HepG2 (cell line): Measurements from ENCODE around the gene IL18. TPM values are rescaled to one million over a fixed set of nuclear protein-coding genes. Genes with fewer than 3 reads are reported as not detected.

Experiments
- ATAC-seq: fragments of 200-7000 bp; cut with Tn5 transposase; 3 replicates; pipeline ENCODE4 v1.9.1; 2020; ENCODE audit warnings: mild to moderate bottlenecking, moderate library complexity
- BruUV-seq: library from RNA; stranded (reverse); fragments of 400-500 nt; replicated peaks from 2 replicates; lab custom pipeline; 2021; lab: Mats Ljungman, UMichigan
- CTCF ChIA-PET: fragments of 300-600 bp; formaldehyde crosslinking; extraction: SDS; loops from one replicate; lab custom pipeline; 2021; ENCODE audit warnings: low total read pairs, inconsistent platforms, low intra/inter-chr PET ratio; lab: Yijun Ruan, JAX
- POLR2A ChIA-PET: fragments of 350-600 bp; sonication (Branson Sonifier 250); formaldehyde crosslinking; loops from one replicate; lab custom pipeline; 2020; ENCODE audit warnings: antibody characterized with exemption, inconsistent platforms; lab: Yijun Ruan, JAX
- DNase-seq: peaks from one replicate; pipeline ENCODE4 v3.0.0-alpha.2; 2015; ENCODE audit warnings: low spot score
- FAIRE-seq: peaks from 3 replicates; lab custom pipeline; 2011; peaks lifted over from hg19 to GRCh38; lab: Jason Lieb, UNC
- H2AFZ ChIP-seq: one replicate; pipeline ENCODE4 v1.6.1; 2011; ENCODE audit warnings: low read length, inconsistent platforms
- H3K27ac ChIP-seq: fragments of 300-600 bp; 3 replicates; pipeline ENCODE4 v1.8.0; 2011; ENCODE audit warnings: mixed run types, mild to moderate bottlenecking, mixed read lengths, low read length, inconsistent platforms; ENCODE audit not compliant: insufficient read depth; ENCODE audit errors: extremely low read length
- H3K27me3 ChIP-seq, 2 experiments: fragments of 200-600 bp in 1 of 2; 2 replicates in 1 of 2; 3 replicates in 1 of 2; pipeline versions ENCODE4 v1.6.0 to v1.8.0; 2011; ENCODE audit warnings: low read length in 2 of 2, mild to moderate bottlenecking in 2 of 2, moderate library complexity in 2 of 2, inconsistent platforms in 1 of 2; ENCODE audit not compliant: insufficient read depth in 2 of 2, control insufficient read depth in 1 of 2
- H3K36me3 ChIP-seq, 2 experiments: fragments of 200-600 bp in 1 of 2; replicated peaks in 1 of 2; 2 replicates in 1 of 2; 3 replicates in 1 of 2; pipeline versions ENCODE4 v1.5.1 to v1.8.0; 2011; ENCODE audit warnings: low read length in 2 of 2, inconsistent platforms in 1 of 2; ENCODE audit not compliant: insufficient read depth in 2 of 2, control insufficient read depth in 1 of 2
- H3K4me1 ChIP-seq: 2 replicates; pipeline ENCODE4 v1.5.1; 2012; ENCODE audit warnings: low read length, inconsistent platforms; ENCODE audit not compliant: insufficient read depth
- H3K4me2 ChIP-seq: 2 replicates; pipeline ENCODE4 v1.6.0; 2011; ENCODE audit warnings: low read depth, low read length, inconsistent platforms
- H3K4me3 ChIP-seq, 3 experiments: fragments of 200-600 bp in 1 of 3; sonication (generic), shearing (Covaris generic) in 1 of 3; replicated peaks in 1 of 3; 2 replicates each; pipeline ENCODE4 v1.5.1; 2011 to 2016; ENCODE audit warnings: low read length in 3 of 3, inconsistent platforms in 2 of 3, low read depth in 2 of 3, mild to moderate bottlenecking in 2 of 3, control low read depth in 1 of 3, mixed read lengths in 1 of 3; ENCODE audit not compliant: insufficient read depth in 1 of 3
- H3K79me2 ChIP-seq: one replicate; pipeline ENCODE4 v1.6.1; 2011; ENCODE audit warnings: low read length, inconsistent platforms; ENCODE audit not compliant: insufficient read depth
- H3K9ac ChIP-seq: 2 replicates; pipeline ENCODE4 v1.6.0; 2011; ENCODE audit warnings: mild to moderate bottlenecking, low read depth, low read length, inconsistent platforms; ENCODE audit not compliant: insufficient read depth
- H3K9me3 ChIP-seq: 2 replicates; pipeline ENCODE4 v1.5.1; 2012; ENCODE audit warnings: mild to moderate bottlenecking, low read length
- H4K20me1 ChIP-seq: 2 replicates; pipeline ENCODE4 v1.6.0; 2011; ENCODE audit warnings: inconsistent platforms, mild to moderate bottlenecking, low read length, moderate library complexity; ENCODE audit not compliant: insufficient read depth
- EP300 ChIP-seq, 3 experiments: sonication (generic) in 1 of 3; formaldehyde crosslinking in 1 of 3; IDR thresholded peaks; 2 replicates each; pipeline versions ENCODE4 v1.5.1 to v1.6.1; 2011 to 2020; ENCODE audit warnings: low read depth in 2 of 3, low read length in 2 of 3, borderline replicate concordance in 1 of 3, improper control_type of control experiment in 1 of 3, mild to moderate bottlenecking in 1 of 3, missing genetic modification reagents in 1 of 3, moderate library complexity in 1 of 3
- ERF ChIP-seq: IDR thresholded peaks from 2 replicates; pipeline ENCODE4 v1.6.1; 2018; ENCODE audit warnings: missing biosample characterization, missing genetic modification reagents
- HINFP ChIP-seq: sonication (generic); formaldehyde crosslinking; IDR thresholded peaks from 2 replicates; pipeline ENCODE4 v1.4.0; 2020; ENCODE audit warnings: low read depth, mild to moderate bottlenecking, missing genetic modification reagents
- HMGA1 ChIP-seq: sonication (generic); formaldehyde crosslinking; conservative IDR thresholded peaks from 2 replicates; pipeline ENCODE4 v1.4.0; 2020; ENCODE audit warnings: missing genetic modification reagents
- YEATS4 ChIP-seq: sonication (generic); formaldehyde crosslinking; IDR thresholded peaks from 2 replicates; pipeline ENCODE4 v1.4.0; 2020; ENCODE audit warnings: missing genetic modification reagents, borderline replicate concordance
- ZFP36 ChIP-seq: fragments of 150-350 bp; IDR thresholded peaks from 2 replicates; pipeline ENCODE4 v1.6.1; 2018; ENCODE audit warnings: borderline replicate concordance, low read length, low read depth; ENCODE audit not compliant: partially characterized antibody
- ZFP62 ChIP-seq: sonication (generic); formaldehyde crosslinking; IDR thresholded peaks from 2 replicates; pipeline ENCODE4 v1.4.0; 2020; ENCODE audit warnings: missing genetic modification reagents
- ZNF18 ChIP-seq: sonication (generic); formaldehyde crosslinking; IDR thresholded peaks from 2 replicates; pipeline ENCODE4 v1.8.0; 2022; ENCODE audit warnings: mild to moderate bottlenecking, missing genetic modification reagents; ENCODE audit not compliant: insufficient replicate concordance
- ZNF407 ChIP-seq: sonication (generic); formaldehyde crosslinking; IDR thresholded peaks from one replicate; pipeline ENCODE4 v1.5.1; 2020; ENCODE audit warnings: mild to moderate bottlenecking, missing genetic modification reagents; ENCODE audit errors: not compliant biosample characterization
- ZNF672 ChIP-seq: sonication (generic); formaldehyde crosslinking; IDR thresholded peaks from 2 replicates; pipeline ENCODE4 v1.8.1; 2022; ENCODE audit warnings: missing genetic modification reagents
- ZNF749 ChIP-seq: sonication (generic); formaldehyde crosslinking; IDR thresholded peaks from 2 replicates; pipeline ENCODE4 v1.8.0; 2022; ENCODE audit warnings: mild to moderate bottlenecking, missing genetic modification reagents, moderate library complexity, borderline replicate concordance
- WGBS: methylation state at CpG from one replicate; pipeline ENCODE4 v1.1.6; 2017; ENCODE audit warnings: low lambda C conversion rate; 5-methylcytosine and 5-hydroxymethylcytosine counted together
- in situ Hi-C: cut with HindIII; loops from 2 replicates; pipeline ENCODE4 v1.10.0; 2017; ENCODE audit warnings: low pct_unique_long_range_greater_than_20kb; ENCODE audit not compliant: extremely low pct_ligation_motif_present
- intact Hi-C: fragments of 100-400 bp; cut with micrococcal nuclease; formaldehyde crosslinking; loops from one replicate; pipeline ENCODE4 v1.10.0; 2022; ENCODE audit not compliant: unreplicated experiment
- polyA plus RNA-seq, 8 experiments: library from polyadenylated mRNA; depleted of rRNA in 3 of 8; stranded (reverse) in 7 of 8; unstranded in 1 of 8; fragments of >200 nt; fragmentation: Illumina TruSeq in 4 of 8; extraction: Trizol in 4 of 8; gene quantifications; 2 replicates each; pipeline versions ENCODE4 v1.2.1 to v1.2.3, GENCODE V29; 2011 to 2016; ENCODE audit warnings: low read depth in 4 of 8, missing spikeins in 1 of 8, mixed read lengths in 1 of 8; ENCODE audit not compliant: insufficient read depth in 1 of 8
- total RNA-seq, 5 experiments: library from RNA; depleted of rRNA; stranded (reverse); fragments of >200 nt; fragmentation: Illumina TruSeq; extraction: Trizol; gene quantifications; 2 replicates each; pipeline ENCODE4 v1.2.3, GENCODE V29; 2016; ENCODE audit warnings: low read depth in 1 of 5

The IL18 gene
- total and polyA plus RNA-seq, 2 of the 13 experiments (the other 11 are each of a cell fraction or from before 2014, with no cell fraction given): 0.89 to 2.7 TPM

GRCh38 chr11:112212290-112212689 lies 48.4 kb upstream of the IL18 start (continued):
- TF ChIP-seq YEATS4 (CRISPR knock-in tag) (no peak), ZFP36 (no peak)

GRCh38 chr11:112211536-112211935 lies 47.6 kb upstream of the IL18 start:
- no peaks in the 10 kb centered on the region for H3K36me3 ChIP-seq
- no peak overlapping the region for H2AFZ ChIP-seq
- intact Hi-C loops (loop anchor here (10.0 kb wide), 1 partner anchor 1073 kb away; no protein-coding TSS in a partner anchor), in situ Hi-C loops (loop anchor here (10.0 kb wide), 1 partner anchor 343 kb away; no protein-coding TSS in a partner anchor)
- no peaks in the 10 kb centered on the region for H3K79me2 ChIP-seq
- WGBS: 42% methylated on average over 2 of the region's 2 CpGs
- H3K4me3 ChIP-seq: no peak overlapping the region
- DNase-seq (no peak), ATAC-seq (no peak), FAIRE-seq (no peak)
- BruUV-seq: no TSS peak
- H3K9ac ChIP-seq: no peak overlapping the region
- no peaks in the 10 kb centered on the region for H3K27me3 ChIP-seq
- H3K4me2 ChIP-seq: no peak overlapping the region
- H3K9me3 ChIP-seq: no peaks in the 10 kb centered on the region
- H3K27ac ChIP-seq: no peak overlapping the region
- ChIA-PET CTCF (no interaction called here), POLR2A (no interaction called here)
- no peaks in the 10 kb centered on the region for H4K20me1 ChIP-seq
- H3K4me1 ChIP-seq: peaks cover 11% of the 10 kb centered on the region
- TF ChIP-seq ZNF18 (no peak), ZNF672 (CRISPR knock-in tag) (no peak), ZNF749 (CRISPR knock-in tag) (no peak), ERF (no peak), EP300 (IDR thresholded peaks at IDR 0.05; ENCODE audit: low read depth in 2 of 2, low read length in 2 of 2) (no peak), EP300 (CRISPR knock-in tag; IDR thresholded peaks at IDR 0.05; ENCODE audit: borderline replicate concordance) (no peak), HMGA1 (CRISPR knock-in tag) (no peak), ZNF407 (CRISPR knock-in tag) (no peak), ZFP62 (no peak), HINFP (CRISPR knock-in tag) (no peak)
